Measurements from ENCODE around the gene DCAF17. TPM values are rescaled to one million over a fixed set of nuclear protein-coding genes. Genes with fewer than 3 reads are reported as not detected.

The DCAF17 gene
- total and polyA plus RNA-seq, 2 of the 13 experiments (the other 11 are each of a cell fraction or from before 2014, with no cell fraction given) = 13.7 to 30.0 TPM

GRCh38 chr2:171407030-171407675 lies 26.9 kb upstream of the DCAF17 start:
- Histone ChIP-seq H4K20me1 (ENCODE audit: insufficient read depth, low read length) (no peaks in the 10 kb centered on the region), H3K79me2 (ENCODE audit: insufficient read depth, low read length) (peaks cover 55% of the 10 kb centered on the region), H3K4me1 (ENCODE audit: insufficient read depth, low read length) (no peaks in the 10 kb centered on the region), H3K27me3 (ENCODE audit: control insufficient read depth in 1 of 2, insufficient read depth in 2 of 2, low read length in 2 of 2) (no peaks in the 10 kb centered on the region), H3K4me3 (replicated peaks in 1 of 3; ENCODE audit: insufficient read depth in 1 of 3, low read depth in 2 of 3, low read length in 3 of 3) (no peak overlapping the region), H3K36me3 (replicated peaks in 1 of 2; ENCODE audit: control insufficient read depth in 1 of 2, insufficient read depth in 2 of 2, low read length in 2 of 2) (peaks cover 0 to 2% of the 10 kb centered on the region in 2 experiments; a peak in 1 of 5 replicates), H2AFZ (ENCODE audit: low read length) (no peak overlapping the region), H3K9ac (ENCODE audit: insufficient read depth, low read depth, low read length) (no peak overlapping the region), H3K4me2 (ENCODE audit: low read depth, low read length) (no peak overlapping the region), H3K9me3 (ENCODE audit: low read length) (peaks cover 2% of the 10 kb centered on the region; the same call in 1 of the 2 replicates), H3K27ac (ENCODE audit: extremely low read length, insufficient read depth, low read length) (no peak overlapping the region)
- DNase-seq (ENCODE audit: low spot score) (no peak), ATAC-seq (no peak), FAIRE-seq (no peak)
- ChIA-PET CTCF (ENCODE audit: low intra/inter-chr PET ratio, low total read pairs) (no interaction called here), POLR2A (no interaction called here)
- WGBS (ENCODE audit: low lambda C conversion rate) = 96% methylated on average over 4 of the region's 4 CpGs
- TF ChIP-seq ZNF770 (CRISPR knock-in tag; IDR thresholded peaks at IDR 0.05) (peak; percentile 39; the same call in 1 of the 2 replicates), ZNF101 (CRISPR knock-in tag; IDR thresholded peaks at IDR 0.05; ENCODE audit: borderline replicate concordance, low read depth) (no peak), HOXA9 (CRISPR knock-in tag; IDR thresholded peaks at IDR 0.05; ENCODE audit: borderline replicate concordance) (no peak)
- intact Hi-C loops (cut with micrococcal nuclease; ENCODE audit: unreplicated experiment) (no loop called here), in situ Hi-C loops (cut with HindIII; ENCODE audit: extremely low pct_ligation_motif_present, low pct_unique_long_range_greater_than_20kb) (no loop called here)
- no TSS peak for BruUV-seq (replicated peaks)

GRCh38 chr2:171407676-171408044 lies 26.4 kb upstream of the DCAF17 start:
- no peak overlapping the region for H3K9ac ChIP-seq (ENCODE audit: insufficient read depth, low read depth, low read length)
- ChIA-PET CTCF (ENCODE audit: low intra/inter-chr PET ratio, low total read pairs) (no interaction called here), POLR2A (interaction anchor here (0.7 kb wide), 1 partner anchor 26 kb away, joined by 3 read pairs; the partner anchor contains the start of genes DCAF17 and METTL8)
- FAIRE-seq = no peak
- no peak overlapping the region for H3K4me3 ChIP-seq (replicated peaks in 1 of 3; ENCODE audit: insufficient read depth in 1 of 3, low read depth in 2 of 3, low read length in 3 of 3)
- in situ Hi-C loops (cut with HindIII; ENCODE audit: extremely low pct_ligation_motif_present, low pct_unique_long_range_greater_than_20kb) (no loop called here), intact Hi-C loops (cut with micrococcal nuclease; ENCODE audit: unreplicated experiment) (no loop called here)
- no peak for ATAC-seq
- 94% methylated on average over 1 of the region's 1 CpG for WGBS (ENCODE audit: low lambda C conversion rate)
- H3K27ac ChIP-seq (ENCODE audit: extremely low read length, insufficient read depth, low read length) = no peak overlapping the region
- H3K36me3 ChIP-seq (replicated peaks in 1 of 2; ENCODE audit: control insufficient read depth in 1 of 2, insufficient read depth in 2 of 2, low read length in 2 of 2) = peaks cover 0 to under 1% of the 10 kb centered on the region in 2 experiments; a peak in 1 of 5 replicates
- no peak overlapping the region for H3K4me2 ChIP-seq (ENCODE audit: low read depth, low read length)
- no TSS peak for BruUV-seq (replicated peaks)
- H3K27me3 ChIP-seq (ENCODE audit: control insufficient read depth in 1 of 2, insufficient read depth in 2 of 2, low read length in 2 of 2) = no peaks in the 10 kb centered on the region
- H3K79me2 ChIP-seq (ENCODE audit: insufficient read depth, low read length) = peaks cover 55% of the 10 kb centered on the region
- no peaks in the 10 kb centered on the region for H3K4me1 ChIP-seq (ENCODE audit: insufficient read depth, low read length)
- no peaks in the 10 kb centered on the region for H4K20me1 ChIP-seq (ENCODE audit: insufficient read depth, low read length)
- DNase-seq (ENCODE audit: low spot score) = no peak
- H2AFZ ChIP-seq (ENCODE audit: low read length) = no peak overlapping the region
- H3K9me3 ChIP-seq (ENCODE audit: low read length) = no peaks in the 10 kb centered on the region
- TF ChIP-seq THAP7 (CRISPR knock-in tag; IDR thresholded peaks at IDR 0.05) (no peak), TFE3 (CRISPR knock-in tag; IDR thresholded peaks at IDR 0.05) (no peak), AHDC1 (CRISPR knock-in tag; IDR thresholded peaks at IDR 0.05; ENCODE audit: borderline replicate concordance) (no peak)
